Chondrocyte (in vitro differentiated cells): ENCODE measurements around the gene FBP2. TPM values are rescaled to one million over a fixed set of nuclear protein-coding genes. Genes with fewer than 3 reads are reported as not detected.

Experiments
- DNase-seq: peaks from one replicate; pipeline ENCODE4 v3.0.0; 2021; ENCODE audit warnings: mixed read lengths, low spot score
- H3K27ac Mint-ChIP-seq: one replicate; pipeline ENCODE4 v1.8.0; 2021; ENCODE audit warnings: mild to moderate bottlenecking, moderate library complexity, mixed read lengths; ENCODE audit not compliant: unreplicated experiment
- H3K27me3 Mint-ChIP-seq: 2 replicates; pipeline ENCODE4 v1.8.0; 2021; ENCODE audit warnings: low read depth, mixed read lengths
- H3K36me3 Mint-ChIP-seq: 2 replicates; pipeline ENCODE4 v1.8.0; 2021; ENCODE audit warnings: low read depth, mixed read lengths
- H3K4me1 Mint-ChIP-seq: 2 replicates; pipeline ENCODE4 v1.8.0; 2021; ENCODE audit warnings: low read depth, mild to moderate bottlenecking, mixed read lengths
- H3K4me3 Mint-ChIP-seq: one replicate; pipeline ENCODE4 v1.8.0; 2021; ENCODE audit warnings: mild to moderate bottlenecking, moderate library complexity, mixed read lengths; ENCODE audit not compliant: unreplicated experiment
- H3K9me3 Mint-ChIP-seq: 2 replicates; pipeline ENCODE4 v1.8.0; 2021; ENCODE audit warnings: low read depth, mixed read lengths
- CTCF ChIP-seq: fragments of 200-600 bp; sonication (generic); IDR thresholded peaks from 2 replicates; pipeline ENCODE4 v1.5.0; 2021; ENCODE audit warnings: antibody characterized with exemption, mild to moderate bottlenecking, moderate library complexity
- total RNA-seq: library from RNA; stranded (reverse); gene quantifications from 3 replicates; pipeline ENCODE4 v1.2.1, GENCODE V29; 2021

Gene FBP2
- total RNA-seq, 1 donor from 2014 or later, result not detected

- Mint-ChIP-seq H3K27me3 (no peaks in the 10 kb centered on the region), H3K4me1 (peaks cover 10% of the 10 kb centered on the region), H3K36me3 (no peaks in the 10 kb centered on the region), H3K9me3 (no peaks in the 10 kb centered on the region), H3K4me3 (no peak overlapping the region), H3K27ac (no peak overlapping the region)
- no peak for TF ChIP-seq CTCF
- no peak for DNase-seq
Observed at GRCh38 chr9:94586814-94587213, 6.8 kb downstream of the FBP2 start.

GRCh38 chr9:94586316-94586715 lies 7.3 kb downstream of the FBP2 start:
- no peak for TF ChIP-seq CTCF
- no peak overlapping the region for H3K4me3 Mint-ChIP-seq

GRCh38 chr9:94584555-94584954 lies 9.1 kb downstream of the FBP2 start:
- peaks cover 10% of the 10 kb centered on the region for H3K4me1 Mint-ChIP-seq
- H3K36me3 Mint-ChIP-seq, result no peaks in the 10 kb centered on the region
- H3K4me3 Mint-ChIP-seq, result no peak overlapping the region
- TF ChIP-seq CTCF, result no peak
- H3K9me3 Mint-ChIP-seq, result no peaks in the 10 kb centered on the region
- H3K27me3 Mint-ChIP-seq, result no peaks in the 10 kb centered on the region
- no peak overlapping the region for H3K27ac Mint-ChIP-seq
- DNase-seq, result no peak

More at GRCh38 chr9:94586316-94586715, 7.3 kb downstream of the FBP2 start:
- no peaks in the 10 kb centered on the region for H3K27me3 Mint-ChIP-seq
- no peak for DNase-seq
- H3K27ac Mint-ChIP-seq, result no peak overlapping the region
- peaks cover 10% of the 10 kb centered on the region for H3K4me1 Mint-ChIP-seq
- no peaks in the 10 kb centered on the region for H3K36me3 Mint-ChIP-seq
- no peaks in the 10 kb centered on the region for H3K9me3 Mint-ChIP-seq

GRCh38 chr9:94581728-94582127 lies 11.9 kb downstream of the FBP2 start:
- Mint-ChIP-seq H3K27me3 (no peaks in the 10 kb centered on the region), H3K4me3 (no peak overlapping the region), H3K4me1 (peaks cover 5% of the 10 kb centered on the region), H3K27ac (no peak overlapping the region), H3K9me3 (no peaks in the 10 kb centered on the region), H3K36me3 (no peaks in the 10 kb centered on the region)
- DNase-seq, result no peak
- no peak for TF ChIP-seq CTCF

- H3K27ac Mint-ChIP-seq, result no peak overlapping the region
- DNase-seq, result no peak
- H3K27me3 Mint-ChIP-seq, result peaks cover 2% of the 10 kb centered on the region
- H3K9me3 Mint-ChIP-seq, result no peaks in the 10 kb centered on the region
- TF ChIP-seq CTCF, result no peak
- H3K4me1 Mint-ChIP-seq, result no peaks in the 10 kb centered on the region
- H3K36me3 Mint-ChIP-seq, result no peaks in the 10 kb centered on the region
- H3K4me3 Mint-ChIP-seq, result no peak overlapping the region
Observed at GRCh38 chr9:94577571-94577970, 16.1 kb downstream of the FBP2 start.
